ENCODE results near the gene PLCXD1. TPM values are rescaled to one million over a fixed set of nuclear protein-coding genes. Genes with fewer than 3 reads are reported as not detected.

PLCXD1 gene
- total and polyA plus RNA-seq, 4 donors: 2.6 to 25.7 (median 12.8) TPM

GRCh38 chrX:311156-312129, 30.3 kb downstream of the PLCXD1 start:
- Histone ChIP-seq H3K4me1 (ENCODE audit: control insufficient read depth in 4 of 4, insufficient read depth in 4 of 4, low read length in 3 of 4) (no peaks in the 10 kb centered on the region), H3K27ac (ENCODE audit: low read depth in 1 of 2, low read length in 2 of 2) (no peak overlapping the region), H3K4me3 (ENCODE audit: low read depth in 1 of 3, low read length in 3 of 3) (no peak overlapping the region), H3K9me3 (ENCODE audit: control insufficient read depth in 4 of 4, low read length in 3 of 4) (no peaks in the 10 kb centered on the region), H3K9ac (ENCODE audit: low read depth in 1 of 2, low read length in 2 of 2) (no peak overlapping the region), H3K36me3 (ENCODE audit: control insufficient read depth in 4 of 4, insufficient read depth in 3 of 4, low read depth in 1 of 4, low read length in 3 of 4) (peaks cover 12 to 64% (median 45%) of the 10 kb centered on the region in 4 donors), H3K27me3 (ENCODE audit: control insufficient read depth in 4 of 4, insufficient read depth in 4 of 4, low read length in 3 of 4) (no peaks in the 10 kb centered on the region)
- WGBS: 96% methylated on average over 69 of the region's 69 CpGs
- no peak for DNase-seq (ENCODE audit: low spot score)
- no peak for TF ChIP-seq YY1 (IDR thresholded peaks at IDR 0.05)
- no peak for TF ChIP-seq FOXA2 (IDR thresholded peaks at IDR 0.05)
- TF ChIP-seq JUND (IDR thresholded peaks at IDR 0.05): no peak
- no peak for TF ChIP-seq RXRA (IDR thresholded peaks at IDR 0.05)
- no peak for TF ChIP-seq MAX (IDR thresholded peaks at IDR 0.05)
- no peak for TF ChIP-seq ATF3 (IDR thresholded peaks at IDR 0.05)
- TF ChIP-seq SP1 (IDR thresholded peaks at IDR 0.05): no peak
- no peak for TF ChIP-seq TAF1 (conservative IDR thresholded peaks at IDR 0.05)
- TF ChIP-seq GABPA (IDR thresholded peaks at IDR 0.05 in 1 of 2, conservative IDR thresholded peaks at IDR 0.05 in 1 of 2): no peak
- TF ChIP-seq CTCF (IDR thresholded peaks at IDR 0.05; ENCODE audit: low read depth, low read length, missing input control): no peak

- H3K36me3 ChIP-seq (ENCODE audit: control insufficient read depth in 4 of 4, insufficient read depth in 3 of 4, low read depth in 1 of 4, low read length in 3 of 4): peaks cover 7 to 54% (median 38%) of the 10 kb centered on the region in 4 donors
- 95% methylated on average over 54 of the region's 54 CpGs for WGBS
- H3K27ac ChIP-seq (ENCODE audit: low read depth in 1 of 2, low read length in 2 of 2): no peak overlapping the region
- no peak overlapping the region for H3K9ac ChIP-seq (ENCODE audit: low read depth in 1 of 2, low read length in 2 of 2)
- DNase-seq (ENCODE audit: low spot score): no peak
- peaks cover 0 to under 1% (median 0%) of the 10 kb centered on the region in 4 donors for H3K4me1 ChIP-seq (ENCODE audit: control insufficient read depth in 4 of 4, insufficient read depth in 4 of 4, low read length in 3 of 4)
- H3K4me3 ChIP-seq (ENCODE audit: low read depth in 1 of 3, low read length in 3 of 3): no peak overlapping the region
- no peaks in the 10 kb centered on the region for H3K9me3 ChIP-seq (ENCODE audit: control insufficient read depth in 4 of 4, low read length in 3 of 4)
- no peaks in the 10 kb centered on the region for H3K27me3 ChIP-seq (ENCODE audit: control insufficient read depth in 4 of 4, insufficient read depth in 4 of 4, low read length in 3 of 4)
- TF ChIP-seq MAX (IDR thresholded peaks at IDR 0.05): no peak
- TF ChIP-seq NR2F2 (IDR thresholded peaks at IDR 0.05): no peak
- TF ChIP-seq FOXA2 (IDR thresholded peaks at IDR 0.05): no peak
- TF ChIP-seq GABPA (IDR thresholded peaks at IDR 0.05 in 1 of 2, conservative IDR thresholded peaks at IDR 0.05 in 1 of 2): no peak
- no peak for TF ChIP-seq TAF1 (conservative IDR thresholded peaks at IDR 0.05)
These were observed 31.6 kb downstream of the PLCXD1 start for GRCh38 chrX:312621-313331.

- Histone ChIP-seq H3K36me3 (ENCODE audit: control insufficient read depth in 4 of 4, insufficient read depth in 3 of 4, low read depth in 1 of 4, low read length in 3 of 4) (peaks cover 7 to 50% (median 38%) of the 10 kb centered on the region in 4 donors), H3K4me1 (ENCODE audit: control insufficient read depth in 4 of 4, insufficient read depth in 4 of 4, low read length in 3 of 4) (peaks cover 0 to 2% (median 0%) of the 10 kb centered on the region in 4 donors), H3K27ac (ENCODE audit: low read depth in 1 of 2, low read length in 2 of 2) (no peak overlapping the region), H3K4me3 (ENCODE audit: low read depth in 1 of 3, low read length in 3 of 3) (no peak overlapping the region), H3K9me3 (ENCODE audit: control insufficient read depth in 4 of 4, low read length in 3 of 4) (no peaks in the 10 kb centered on the region), H3K27me3 (ENCODE audit: control insufficient read depth in 4 of 4, insufficient read depth in 4 of 4, low read length in 3 of 4) (no peaks in the 10 kb centered on the region), H3K9ac (ENCODE audit: low read depth in 1 of 2, low read length in 2 of 2) (no peak overlapping the region)
- no peak for DNase-seq (ENCODE audit: low spot score)
- TF ChIP-seq MAX (IDR thresholded peaks at IDR 0.05) (no peak), EGR1 (IDR thresholded peaks at IDR 0.05; ENCODE audit: low read depth in 2 of 2) (no peak), RAD21 (IDR thresholded peaks at IDR 0.05) (no peak), NR2F2 (IDR thresholded peaks at IDR 0.05) (no peak), CTCF (IDR thresholded peaks at IDR 0.05; ENCODE audit: low read depth, low read length, missing input control) (no peak), HNF4A (conservative IDR thresholded peaks at IDR 0.05) (no peak), SP1 (IDR thresholded peaks at IDR 0.05) (no peak)
- WGBS: 90% methylated on average over 8 of the region's 8 CpGs
These were observed 32.4 kb downstream of the PLCXD1 start for GRCh38 chrX:313546-313945.

Data from liver (tissue), 9 donors.